Activated CD4-positive, alpha-beta T cell treated with anti-CD3 and anti-CD28 coated beads for 48 hours (primary cell): ENCODE data around the gene SYNE1.

Experiments
- DNase-seq: peaks from one replicate; pipeline ENCODE4 v3.0.0-alpha.2; 2020

Gene SYNE1

GRCh38 chr6:152309006-152309405 is 328.2 kb downstream of the SYNE1 start:
- DNase-seq = no peak

GRCh38 chr6:152308306-152308705 is 328.9 kb downstream of the SYNE1 start:
- no peak for DNase-seq

GRCh38 chr6:152305672-152306071 is 331.5 kb downstream of the SYNE1 start:
- no peak for DNase-seq

GRCh38 chr6:152301765-152302568 is 335.2 kb downstream of the SYNE1 start:
- DNase-seq = peak; percentile 94

- no peak for DNase-seq
Measured at GRCh38 chr6:152301021-152301764, 336.0 kb downstream of the SYNE1 start.

GRCh38 chr6:152300517-152300916 is 336.6 kb downstream of the SYNE1 start:
- no peak for DNase-seq

- no peak for DNase-seq
Measured at GRCh38 chr6:152298848-152299735, 338.1 kb downstream of the SYNE1 start.

- no peak for DNase-seq
Measured at GRCh38 chr6:152298055-152298647, 339.0 kb downstream of the SYNE1 start.

- no peak for DNase-seq
Measured at GRCh38 chr6:152296648-152297376, 340.4 kb downstream of the SYNE1 start.

GRCh38 chr6:152295920-152296319 is 341.2 kb downstream of the SYNE1 start:
- no peak for DNase-seq

- no peak for DNase-seq
Measured at GRCh38 chr6:152295346-152295745, 341.8 kb downstream of the SYNE1 start.

GRCh38 chr6:152293404-152293803 is 343.8 kb downstream of the SYNE1 start:
- DNase-seq = no peak

- no peak for DNase-seq
Measured at GRCh38 chr6:152292555-152292954, 344.6 kb downstream of the SYNE1 start.

GRCh38 chr6:152290693-152291092 is 346.5 kb downstream of the SYNE1 start:
- no peak for DNase-seq

GRCh38 chr6:152277826-152278329 is 359.3 kb downstream of the SYNE1 start:
- DNase-seq = no peak

- no peak for DNase-seq
Measured at GRCh38 chr6:152273638-152274037, 363.5 kb downstream of the SYNE1 start.

GRCh38 chr6:152273002-152273401 is 364.2 kb downstream of the SYNE1 start:
- no peak for DNase-seq

- DNase-seq = no peak
Measured at GRCh38 chr6:152272486-152272885, 364.7 kb downstream of the SYNE1 start.

- DNase-seq = no peak
Measured at GRCh38 chr6:152271776-152272464, 365.2 kb downstream of the SYNE1 start.

- no peak for DNase-seq
Measured at GRCh38 chr6:152270301-152270925, 366.7 kb downstream of the SYNE1 start.
